Caco-2 (cell line): ENCODE measurements around the gene SLIT3. TPM values are rescaled to one million over a fixed set of nuclear protein-coding genes. Genes with fewer than 3 reads are reported as not detected.

Experiments
- BruUV-seq: library from RNA; stranded (reverse); fragments of 400-500 nt; replicated peaks from 2 replicates; lab custom pipeline; 2021; lab: Mats Ljungman, UMichigan
- CTCF ChIA-PET: fragments of 300-600 bp; sonication (Branson Sonifier 250); formaldehyde crosslinking; loops from one replicate; lab custom pipeline; 2022; ENCODE audit warnings: antibody characterized with exemption; lab: Charles Lee
- POLR2A ChIA-PET: fragments of 300-600 bp; sonication (Branson Sonifier 250); formaldehyde crosslinking; loops from one replicate; lab custom pipeline; 2022; ENCODE audit warnings: antibody characterized with exemption; lab: Charles Lee
- DNase-seq, 2 experiments: peaks; one replicate each; pipeline versions ENCODE4 v3.0.0 to v3.0.0-alpha.2; 2020 to 2022
- H3K27me3 ChIP-seq: replicated peaks from 2 replicates; pipeline ENCODE4 v1.6.0; 2011; ENCODE audit warnings: low read length; ENCODE audit not compliant: control insufficient read depth, insufficient read depth
- H3K36me3 ChIP-seq: 2 replicates; pipeline ENCODE4 v1.5.1; 2011; ENCODE audit warnings: low read length; ENCODE audit not compliant: control insufficient read depth, insufficient read depth
- H3K4me1 ChIP-seq: fragments of 250-450 bp; sonication (Bioruptor Pico); 2 replicates; pipeline ENCODE4 v1.5.1; 2020; ENCODE audit warnings: mild to moderate bottlenecking
- H3K4me3 ChIP-seq: 2 replicates; pipeline ENCODE4 v1.5.1; 2011; ENCODE audit warnings: low read depth, mild to moderate bottlenecking, control low read depth, low read length
- H3K9me3 ChIP-seq: fragments of 250-450 bp; sonication (Bioruptor Pico); 2 replicates; pipeline ENCODE4 v1.5.1; 2020; ENCODE audit warnings: mild to moderate bottlenecking, moderate library complexity
- H3K27ac Mint-ChIP-seq: one replicate; pipeline ENCODE4 v1.8.0; 2022; ENCODE audit warnings: mixed read lengths; ENCODE audit not compliant: unreplicated experiment
- H3K27me3 Mint-ChIP-seq: one replicate; pipeline ENCODE4 v1.8.0; 2022; ENCODE audit warnings: mixed read lengths; ENCODE audit not compliant: insufficient read depth, unreplicated experiment
- H3K36me3 Mint-ChIP-seq: one replicate; pipeline ENCODE4 v1.8.0; 2022; ENCODE audit warnings: mild to moderate bottlenecking, mixed read lengths; ENCODE audit not compliant: insufficient read depth, unreplicated experiment
- H3K4me1 Mint-ChIP-seq: one replicate; pipeline ENCODE4 v1.8.0; 2022; ENCODE audit warnings: low read depth, mixed read lengths; ENCODE audit not compliant: unreplicated experiment
- H3K4me3 Mint-ChIP-seq: one replicate; pipeline ENCODE4 v1.8.0; 2022; ENCODE audit warnings: mild to moderate bottlenecking, moderate library complexity, mixed read lengths; ENCODE audit not compliant: unreplicated experiment
- H3K9me3 Mint-ChIP-seq: one replicate; pipeline ENCODE4 v1.8.0; 2022; ENCODE audit warnings: mixed read lengths; ENCODE audit not compliant: unreplicated experiment
- intact Hi-C: fragments of 100-400 bp; cut with micrococcal nuclease; formaldehyde crosslinking; loops from one replicate; pipeline ENCODE4 v1.10.0; 2022; ENCODE audit not compliant: unreplicated experiment
- total RNA-seq: library from RNA; stranded (reverse); gene quantifications from 2 replicates; pipeline ENCODE4 v1.2.3, GENCODE V29; 2022
- TF ChIP-seq, protein P1 (sequence below), 2 experiments: fragments of 200-600 bp in 1 of 2; IDR thresholded peaks; 1 replicate in 1 of 2; 2 replicates in 1 of 2; pipeline versions ENCODE4 v1.5.1 to v1.8.0; 2011 to 2022; ENCODE audit warnings: antibody characterized with exemption in 1 of 2, control low read depth in 1 of 2, inconsistent platforms in 1 of 2, low read depth in 1 of 2, low read length in 1 of 2, mild to moderate bottlenecking in 1 of 2, moderate library complexity in 1 of 2; ENCODE audit not compliant: insufficient read depth in 1 of 2, severe bottlenecking in 1 of 2, unreplicated experiment in 1 of 2

The SLIT3 gene
- total RNA-seq, 1 experiment from 2014 or later = 2.1 TPM

DNA sequence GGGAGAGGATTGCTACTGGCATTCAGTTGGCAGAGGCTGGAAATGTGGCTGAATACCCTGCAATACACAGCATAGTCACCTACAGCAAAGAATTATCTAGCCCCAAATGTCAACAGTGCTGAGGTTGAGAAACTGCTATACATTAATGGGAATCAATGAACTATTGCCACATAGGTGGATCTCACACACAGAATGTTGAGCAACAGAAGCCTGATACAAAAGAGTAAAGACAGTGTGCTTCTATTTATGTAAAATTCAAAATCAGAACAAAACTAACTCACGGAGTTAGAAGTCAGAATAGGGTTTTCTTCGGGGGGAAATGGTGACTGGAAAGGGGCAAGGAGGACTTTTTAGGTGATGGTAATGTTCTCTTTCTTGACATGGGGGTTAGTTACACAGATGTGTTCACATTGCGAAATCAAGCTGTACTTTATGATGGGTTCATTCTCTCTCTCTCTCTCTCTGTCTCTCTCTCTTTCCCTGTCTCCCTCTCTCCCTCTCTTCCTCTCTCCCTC, 676.0 kb downstream of the SLIT3 start:
- intact Hi-C loops = loop anchor here (2.0 kb wide), 1 partner anchor 22 kb away; no protein-coding TSS in a partner anchor
- Histone ChIP-seq H3K27me3 (no peaks in the 10 kb centered on the region), H3K4me1 (peaks cover 6% of the 10 kb centered on the region), H3K4me3 (no peak overlapping the region), H3K36me3 (no peaks in the 10 kb centered on the region), H3K9me3 (no peaks in the 10 kb centered on the region)
- no TSS peak for BruUV-seq
- Mint-ChIP-seq H3K4me1 (peaks cover 8% of the 10 kb centered on the region), H3K27ac (no peak overlapping the region), H3K4me3 (no peak overlapping the region), H3K9me3 (peaks cover 3% of the 10 kb centered on the region), H3K27me3 (no peaks in the 10 kb centered on the region), H3K36me3 (no peaks in the 10 kb centered on the region)
- DNase-seq = peak in 1 of 2 experiments; percentile 35
- ChIA-PET CTCF (interaction anchor here (0.6 kb wide), 1 partner anchor 32 kb away, joined by 3 read pairs; no protein-coding TSS in a partner anchor), POLR2A (no interaction called here)
- TF ChIP-seq, protein P1, sequence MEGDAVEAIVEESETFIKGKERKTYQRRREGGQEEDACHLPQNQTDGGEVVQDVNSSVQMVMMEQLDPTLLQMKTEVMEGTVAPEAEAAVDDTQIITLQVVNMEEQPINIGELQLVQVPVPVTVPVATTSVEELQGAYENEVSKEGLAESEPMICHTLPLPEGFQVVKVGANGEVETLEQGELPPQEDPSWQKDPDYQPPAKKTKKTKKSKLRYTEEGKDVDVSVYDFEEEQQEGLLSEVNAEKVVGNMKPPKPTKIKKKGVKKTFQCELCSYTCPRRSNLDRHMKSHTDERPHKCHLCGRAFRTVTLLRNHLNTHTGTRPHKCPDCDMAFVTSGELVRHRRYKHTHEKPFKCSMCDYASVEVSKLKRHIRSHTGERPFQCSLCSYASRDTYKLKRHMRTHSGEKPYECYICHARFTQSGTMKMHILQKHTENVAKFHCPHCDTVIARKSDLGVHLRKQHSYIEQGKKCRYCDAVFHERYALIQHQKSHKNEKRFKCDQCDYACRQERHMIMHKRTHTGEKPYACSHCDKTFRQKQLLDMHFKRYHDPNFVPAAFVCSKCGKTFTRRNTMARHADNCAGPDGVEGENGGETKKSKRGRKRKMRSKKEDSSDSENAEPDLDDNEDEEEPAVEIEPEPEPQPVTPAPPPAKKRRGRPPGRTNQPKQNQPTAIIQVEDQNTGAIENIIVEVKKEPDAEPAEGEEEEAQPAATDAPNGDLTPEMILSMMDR (IDR thresholded peaks at IDR 0.05; ENCODE audit: insufficient read depth in 1 of 2, low read depth in 1 of 2, low read length in 1 of 2, severe bottlenecking in 1 of 2, unreplicated experiment in 1 of 2) = no peak

DNA sequence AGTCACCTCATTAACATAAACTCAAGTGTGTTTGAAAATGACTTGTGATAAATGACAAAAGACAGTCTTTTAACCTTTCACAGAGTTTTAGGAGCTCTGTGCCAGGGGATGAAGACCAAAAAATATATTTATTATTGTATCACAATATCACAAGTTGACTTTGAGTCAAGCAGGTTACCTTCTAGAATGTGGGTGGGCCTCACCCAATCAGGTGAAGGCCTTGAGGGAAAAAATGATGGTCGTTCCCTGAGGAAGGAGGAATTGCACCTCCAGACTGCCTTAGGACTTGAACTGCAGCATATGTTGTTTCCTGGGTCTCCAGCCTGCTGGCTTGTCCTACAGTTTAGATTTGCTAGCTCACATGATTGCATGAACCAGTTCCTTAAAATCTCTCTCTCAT, 680.1 kb downstream of the SLIT3 start:
- no peak overlapping the region for H3K4me3 Mint-ChIP-seq

DNA sequence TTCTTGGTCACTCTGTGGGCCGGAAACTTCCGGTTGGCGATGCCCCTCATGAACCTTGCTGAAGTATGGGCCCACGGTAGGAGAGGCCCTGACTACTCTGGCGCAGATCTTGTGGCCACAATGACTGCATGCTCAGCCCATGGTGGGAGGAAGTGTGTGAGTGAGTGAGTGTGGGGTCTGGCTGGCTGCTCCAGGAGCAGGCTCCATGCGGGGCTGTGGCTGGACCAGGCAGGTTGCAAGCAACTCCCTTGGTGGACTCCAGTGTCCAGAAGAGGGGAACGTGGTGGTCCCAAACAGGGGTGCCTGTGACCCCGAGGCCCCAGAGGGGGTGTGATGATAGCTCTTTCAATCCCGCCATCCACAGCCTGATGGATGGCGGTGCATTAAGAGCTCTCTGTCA, 686.3 kb downstream of the SLIT3 start:
- Histone ChIP-seq H3K9me3 (no peaks in the 10 kb centered on the region), H3K27me3 (no peaks in the 10 kb centered on the region), H3K36me3 (no peaks in the 10 kb centered on the region), H3K4me3 (no peak overlapping the region), H3K4me1 (peaks cover 23% of the 10 kb centered on the region)
- no peak overlapping the region for H3K27ac Mint-ChIP-seq
- no peaks in the 10 kb centered on the region for H3K9me3 Mint-ChIP-seq
- POLR2A ChIA-PET = no interaction called here
- no peak for DNase-seq
- H3K27me3 Mint-ChIP-seq = no peaks in the 10 kb centered on the region
- no peak overlapping the region for H3K4me3 Mint-ChIP-seq
- H3K36me3 Mint-ChIP-seq = no peaks in the 10 kb centered on the region
- BruUV-seq = no TSS peak
- H3K4me1 Mint-ChIP-seq = peaks cover 15% of the 10 kb centered on the region
- TF ChIP-seq, protein P1 (IDR thresholded peaks at IDR 0.05; ENCODE audit: insufficient read depth in 1 of 2, low read depth in 1 of 2, low read length in 1 of 2, severe bottlenecking in 1 of 2, unreplicated experiment in 1 of 2) = no peak
- intact Hi-C loops = no loop called here
- CTCF ChIA-PET = no interaction called here

More for the DNA sequence above, 680.1 kb downstream of the SLIT3 start:
- H3K4me3 ChIP-seq = no peak overlapping the region
- H3K27me3 ChIP-seq = no peaks in the 10 kb centered on the region
- ChIA-PET POLR2A (no interaction called here), CTCF (no interaction called here)
- Mint-ChIP-seq H3K27me3 (no peaks in the 10 kb centered on the region), H3K27ac (no peak overlapping the region), H3K36me3 (no peaks in the 10 kb centered on the region), H3K9me3 (no peaks in the 10 kb centered on the region), H3K4me1 (peaks cover 8% of the 10 kb centered on the region)
- no peaks in the 10 kb centered on the region for H3K36me3 ChIP-seq
- H3K9me3 ChIP-seq = no peaks in the 10 kb centered on the region
- H3K4me1 ChIP-seq = peaks cover 6% of the 10 kb centered on the region
- TF ChIP-seq, protein P1 (IDR thresholded peaks at IDR 0.05; ENCODE audit: insufficient read depth in 1 of 2, low read depth in 1 of 2, low read length in 1 of 2, severe bottlenecking in 1 of 2, unreplicated experiment in 1 of 2) = no peak
- no TSS peak for BruUV-seq
- no peak for DNase-seq
- intact Hi-C loops = no loop called here
